Measurements from ENCODE around the gene DOHH. TPM values are rescaled to one million over a fixed set of nuclear protein-coding genes. Genes with fewer than 3 reads are reported as not detected.

DOHH gene
- total RNA-seq, 1 experiment from 2014 or later = 24.9 TPM

GRCh38 chr19:3482507-3483225 lies 17.8 kb downstream of the DOHH start:
- no peak overlapping the region for H3K4me3 ChIP-seq (ENCODE audit: low read depth in 2 of 2, low read length in 2 of 2)
- no peak overlapping the region for H3K27ac ChIP-seq (ENCODE audit: low read length)
- intact Hi-C loops (cut with micrococcal nuclease; ENCODE audit: unreplicated experiment) = no loop called here
- ATAC-seq (no peak), DNase-seq (ENCODE audit: low read depth, low spot score) (no peak)
- ChIA-PET POLR2A (no interaction called here), CTCF (interaction anchor here (0.5 kb wide), 1 partner anchor 530 kb away, joined by 4 read pairs; no protein-coding TSS in a partner anchor)
- TF ChIP-seq, protein P1, sequence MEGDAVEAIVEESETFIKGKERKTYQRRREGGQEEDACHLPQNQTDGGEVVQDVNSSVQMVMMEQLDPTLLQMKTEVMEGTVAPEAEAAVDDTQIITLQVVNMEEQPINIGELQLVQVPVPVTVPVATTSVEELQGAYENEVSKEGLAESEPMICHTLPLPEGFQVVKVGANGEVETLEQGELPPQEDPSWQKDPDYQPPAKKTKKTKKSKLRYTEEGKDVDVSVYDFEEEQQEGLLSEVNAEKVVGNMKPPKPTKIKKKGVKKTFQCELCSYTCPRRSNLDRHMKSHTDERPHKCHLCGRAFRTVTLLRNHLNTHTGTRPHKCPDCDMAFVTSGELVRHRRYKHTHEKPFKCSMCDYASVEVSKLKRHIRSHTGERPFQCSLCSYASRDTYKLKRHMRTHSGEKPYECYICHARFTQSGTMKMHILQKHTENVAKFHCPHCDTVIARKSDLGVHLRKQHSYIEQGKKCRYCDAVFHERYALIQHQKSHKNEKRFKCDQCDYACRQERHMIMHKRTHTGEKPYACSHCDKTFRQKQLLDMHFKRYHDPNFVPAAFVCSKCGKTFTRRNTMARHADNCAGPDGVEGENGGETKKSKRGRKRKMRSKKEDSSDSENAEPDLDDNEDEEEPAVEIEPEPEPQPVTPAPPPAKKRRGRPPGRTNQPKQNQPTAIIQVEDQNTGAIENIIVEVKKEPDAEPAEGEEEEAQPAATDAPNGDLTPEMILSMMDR (IDR thresholded peaks at IDR 0.05) = no peak
- TF ChIP-seq POLR2AphosphoS5 (IDR thresholded peaks at IDR 0.05; ENCODE audit: low read depth, low read length) (no peak), TCF7L2 (IDR thresholded peaks at IDR 0.05; ENCODE audit: low read depth, low read length) (no peak), SIN3A (IDR thresholded peaks at IDR 0.05; ENCODE audit: borderline replicate concordance, insufficient read depth, low read depth, low read length) (no peak), REST (IDR thresholded peaks at IDR 0.05; ENCODE audit: insufficient read depth in 1 of 2, low read depth in 2 of 2, low read length in 1 of 2) (no peak)
- no peaks in the 10 kb centered on the region for H3K4me1 ChIP-seq (ENCODE audit: control insufficient read depth, insufficient read depth, low read length)
- H3K36me3 ChIP-seq (ENCODE audit: control insufficient read depth, insufficient read depth, low read length) = no peaks in the 10 kb centered on the region
- BruUV-seq (replicated peaks) = no TSS peak
- H3K27me3 ChIP-seq (ENCODE audit: control insufficient read depth, insufficient read depth, low read length) = no peaks in the 10 kb centered on the region
- in situ Hi-C loops (cut with HindIII; ENCODE audit: low pct_unique_long_range_greater_than_20kb, low sequenced_read_pairs) = no loop called here
- no peaks in the 10 kb centered on the region for H3K9me3 ChIP-seq (ENCODE audit: control insufficient read depth, insufficient read depth, low read depth, low read length)

DNA sequence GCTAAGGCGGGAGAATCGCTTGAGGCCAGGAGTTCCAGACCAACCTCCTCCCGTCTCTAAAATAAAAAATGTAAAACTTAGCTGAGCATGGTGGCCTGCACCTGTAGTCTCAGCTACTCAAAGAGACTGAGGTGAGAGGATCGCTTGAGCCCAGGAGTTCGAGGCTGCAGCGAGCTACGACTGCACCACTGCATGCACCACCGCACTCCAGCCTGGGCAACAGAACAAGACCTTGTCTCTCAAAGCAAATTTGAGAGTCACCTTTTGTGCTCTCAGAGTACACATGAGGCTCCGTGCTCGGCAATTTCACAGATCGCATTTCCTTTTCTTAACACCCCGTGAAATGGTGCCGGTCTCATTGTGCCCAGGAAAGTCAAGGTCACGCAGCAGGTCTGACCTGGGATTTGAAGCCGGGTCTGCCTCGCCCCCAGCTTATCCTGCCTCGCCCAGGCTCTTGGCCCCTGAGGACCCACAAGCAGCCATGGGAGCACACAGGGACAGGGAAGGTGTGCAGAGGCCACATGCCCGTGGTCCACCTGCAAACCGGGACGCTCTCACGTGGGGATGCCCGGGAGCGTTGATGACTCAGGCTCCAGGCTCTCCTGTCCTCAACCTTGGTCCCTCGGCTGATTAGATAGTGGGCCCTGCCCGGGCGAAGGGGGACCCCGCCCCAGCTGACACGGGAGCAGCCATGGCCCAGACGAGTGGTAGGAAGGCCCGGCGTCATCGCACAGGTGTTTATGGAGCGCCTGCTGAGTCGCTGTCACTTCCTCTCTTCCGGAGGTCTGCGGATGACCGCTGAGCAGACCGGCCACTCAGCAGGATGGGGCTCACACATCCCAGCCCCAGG lies 19.0 kb downstream of the DOHH start:
- DNase-seq (ENCODE audit: low read depth, low spot score) = no peak
- POLR2A ChIA-PET = no interaction called here

More for the DNA sequence above, 19.0 kb downstream of the DOHH start:
- ATAC-seq = no peak
- TF ChIP-seq SIN3A (IDR thresholded peaks at IDR 0.05; ENCODE audit: borderline replicate concordance, insufficient read depth, low read depth, low read length) (no peak), POLR2AphosphoS5 (IDR thresholded peaks at IDR 0.05; ENCODE audit: low read depth, low read length) (no peak), REST (IDR thresholded peaks at IDR 0.05; ENCODE audit: insufficient read depth in 1 of 2, low read depth in 2 of 2, low read length in 1 of 2) (no peak), TCF7L2 (IDR thresholded peaks at IDR 0.05; ENCODE audit: low read depth, low read length) (no peak)
- TF ChIP-seq, protein P1 (IDR thresholded peaks at IDR 0.05) = no peak
- H3K36me3 ChIP-seq (ENCODE audit: control insufficient read depth, insufficient read depth, low read length) = no peaks in the 10 kb centered on the region
- no peaks in the 10 kb centered on the region for H3K9me3 ChIP-seq (ENCODE audit: control insufficient read depth, insufficient read depth, low read depth, low read length)
- intact Hi-C loops (cut with micrococcal nuclease; ENCODE audit: unreplicated experiment) (no loop called here), in situ Hi-C loops (cut with HindIII; ENCODE audit: low pct_unique_long_range_greater_than_20kb, low sequenced_read_pairs) (no loop called here)
- no peak overlapping the region for H3K4me3 ChIP-seq (ENCODE audit: low read depth in 2 of 2, low read length in 2 of 2)
- CTCF ChIA-PET = no interaction called here
- no TSS peak for BruUV-seq (replicated peaks)
- H3K27ac ChIP-seq (ENCODE audit: low read length) = no peak overlapping the region
- no peaks in the 10 kb centered on the region for H3K4me1 ChIP-seq (ENCODE audit: control insufficient read depth, insufficient read depth, low read length)
- H3K27me3 ChIP-seq (ENCODE audit: control insufficient read depth, insufficient read depth, low read length) = no peaks in the 10 kb centered on the region

Measured in Panc1 (cell line).